Spleen (tissue), 11 donors: ENCODE results near the gene AMHR2. TPM values are rescaled to one million over a fixed set of nuclear protein-coding genes. Genes with fewer than 3 reads are reported as not detected.

Source experiments
- DNase-seq: peaks from one replicate; pipeline ENCODE4 v3.0.0-alpha.2; 2020
- H3K27ac ChIP-seq, 8 donors: fragments of 200-600 bp; sonication (generic) in 7 of 8; 1 replicate in 4 of 8; 2 replicates in 4 of 8; pipeline versions ENCODE4 v1.5.0 to v1.8.0; 2016 to 2021; ENCODE audit warnings: inconsistent platforms in 4 of 8, mild to moderate bottlenecking in 4 of 8, moderate library complexity in 1 of 8
- H3K27me3 ChIP-seq, 7 donors: fragments of 200-600 bp; sonication (generic) in 6 of 7; replicated peaks in 1 of 7; 1 replicate in 4 of 7; 2 replicates in 3 of 7; pipeline versions ENCODE4 v1.5.0 to v1.8.0; 2016 to 2021; ENCODE audit warnings: inconsistent platforms in 3 of 7, mild to moderate bottlenecking in 1 of 7
- H3K36me3 ChIP-seq, 6 donors: fragments of 200-600 bp; sonication (generic) in 5 of 6; 1 replicate in 4 of 6; 2 replicates in 2 of 6; pipeline versions ENCODE4 v1.5.0 to v1.8.0; 2016 to 2021; ENCODE audit warnings: inconsistent platforms in 2 of 6
- H3K4me1 ChIP-seq, 6 donors: fragments of 200-600 bp; sonication (generic) in 5 of 6; 1 replicate in 3 of 6; 2 replicates in 3 of 6; pipeline versions ENCODE4 v1.5.0 to v1.8.0; 2016 to 2021; ENCODE audit warnings: inconsistent platforms in 3 of 6
- H3K4me3 ChIP-seq, 8 donors: fragments of 200-600 bp; sonication (generic) in 7 of 8; 1 replicate in 4 of 8; 2 replicates in 4 of 8; pipeline versions ENCODE4 v1.5.0 to v1.8.0; 2016 to 2021; ENCODE audit warnings: inconsistent platforms in 4 of 8, mild to moderate bottlenecking in 4 of 8, moderate library complexity in 2 of 8
- H3K9me3 ChIP-seq, 8 donors: fragments of 200-600 bp; sonication (generic) in 7 of 8; 1 replicate in 4 of 8; 2 replicates in 4 of 8; pipeline versions ENCODE4 v1.5.0 to v1.8.0; 2016 to 2021; ENCODE audit warnings: inconsistent platforms in 4 of 8
- CTCF ChIP-seq, 11 experiments: fragments of 200-600 bp in 7 of 11; fragments of 450-650 bp in 4 of 11; sonication (generic) in 4 of 11; IDR thresholded peaks in 8 of 11; conservative IDR thresholded peaks in 3 of 11; 1 replicate in 7 of 11; 2 replicates in 4 of 11; pipeline versions ENCODE4 v1.4.0 to v1.8.0; 2016 to 2021; ENCODE audit warnings: antibody characterized with exemption in 11 of 11, inconsistent platforms in 4 of 11, mild to moderate bottlenecking in 1 of 11
- POLR2A ChIP-seq, 3 donors: fragments of 450-650 bp; IDR thresholded peaks; one replicate each; pipeline ENCODE4 v1.5.1; 2017; ENCODE audit warnings: antibody characterized with exemption in 3 of 3, mild to moderate bottlenecking in 1 of 3
- POLR2AphosphoS5 ChIP-seq, 3 donors: sonication (generic); formaldehyde crosslinking; IDR thresholded peaks; one replicate each; pipeline ENCODE4 v1.5.1; 2017; ENCODE audit warnings: antibody characterized with exemption in 3 of 3
- WGBS, 5 donors: extraction: QIAGEN DNeasy Blood & Tissue Kit in 3 of 5; methylation state at CpG; one replicate each; pipeline versions ENCODE4 v1.1.5 to v1.1.7; 2013 to 2018; 5-methylcytosine and 5-hydroxymethylcytosine counted together
- intact Hi-C: fragments of 100-400 bp; cut with DNase I; formaldehyde crosslinking; loops from one replicate; pipeline ENCODE4 v1.15.0; 2023; ENCODE audit warnings: low total_unique reads
- polyA plus RNA-seq, 3 donors: library from polyadenylated mRNA; stranded (reverse); fragments of 200-250 nt; gene quantifications; one replicate each; pipeline ENCODE4 v1.2.1, GENCODE V29; 2013
- total RNA-seq, 7 donors: library from RNA; depleted of rRNA in 3 of 7; stranded (reverse); fragments of >200 nt in 3 of 7; fragmentation: NEBNext Ultra II Directional in 4 of 7; extraction: Animal tissue kit (Norgen Biotek cat#: 25700) in 4 of 7; gene quantifications; one replicate each; pipeline versions ENCODE4 v1.1.0 to v1.2.1, GENCODE V29; 2016 to 2021
- donor health status: healthy with polysubstance abuse.
- donor health status: DM: no; HTN: no; CAD: no; lungs with moderate emphysema.
- donor health status: DM: no; HTN: no; CAD: no.
- donor health status: Bipolar disorder and iron deficiency.
- donor health status: healthy.
- donor health status: DM: no; HTN: no; CAD: no.
- donor health status: DM: yes; HTN: yes; CAD: no.

AMHR2 gene
- total and polyA plus RNA-seq, 10 donors, result 1.2 to 20.6 (median 7.9) TPM

GRCh38 chr12:53425515-53426150, 2.0 kb downstream of the AMHR2 start:
- DNase-seq, result peak; percentile 71
- peaks cover 0 to 34% (median 12%) of the 10 kb centered on the region in 6 donors for H3K4me1 ChIP-seq
- intact Hi-C loops, result no loop called here
- 59 to 86% (median 75%) methylated on average over 11 of the region's 11 CpGs for WGBS, 5 donors
- H3K27me3 ChIP-seq, result no peaks in the 10 kb centered on the region
- H3K4me3 ChIP-seq, result peak overlapping the region in 5 of 8 donors; percentile 8 to 46 (median 20)
- no peak for TF ChIP-seq POLR2A (IDR thresholded peaks at IDR 0.05)
- TF ChIP-seq POLR2AphosphoS5 (IDR thresholded peaks at IDR 0.05), result peak in 1 of 3 donors; percentile 14
- TF ChIP-seq CTCF (IDR thresholded peaks at IDR 0.05 in 8 of 11, conservative IDR thresholded peaks at IDR 0.05 in 3 of 11), result no peak
- H3K27ac ChIP-seq, result peak overlapping the region in 5 of 8 donors; percentile 45 to 71 (median 51)
- no peaks in the 10 kb centered on the region for H3K36me3 ChIP-seq
- no peaks in the 10 kb centered on the region for H3K9me3 ChIP-seq

GRCh38 chr12:53427905-53428594, 4.4 kb downstream of the AMHR2 start:
- no peaks in the 10 kb centered on the region for H3K9me3 ChIP-seq
- intact Hi-C loops, result no loop called here
- no peak for TF ChIP-seq POLR2AphosphoS5 (IDR thresholded peaks at IDR 0.05)
- TF ChIP-seq CTCF (IDR thresholded peaks at IDR 0.05 in 8 of 11, conservative IDR thresholded peaks at IDR 0.05 in 3 of 11), result no peak
- TF ChIP-seq POLR2A (IDR thresholded peaks at IDR 0.05), result no peak
- H3K4me1 ChIP-seq, result peaks cover 0 to 22% (median 2%) of the 10 kb centered on the region in 6 donors
- H3K4me3 ChIP-seq, result no peak overlapping the region
- DNase-seq, result peak; percentile 1
- H3K36me3 ChIP-seq, result no peaks in the 10 kb centered on the region
- WGBS, 5 donors, result 87 to 94% (median 89%) methylated on average over 7 of the region's 7 CpGs
- no peaks in the 10 kb centered on the region for H3K27me3 ChIP-seq
- peak overlapping the region in 1 of 8 donors; percentile 30 for H3K27ac ChIP-seq

GRCh38 chr12:53428741-53429140, 5.1 kb downstream of the AMHR2 start:
- intact Hi-C loops, result no loop called here
- DNase-seq, result peak; percentile 56
- WGBS, 5 donors, result 75 to 87% (median 83%) methylated on average over 7 of the region's 7 CpGs

More at GRCh38 chr12:53428741-53429140, 5.1 kb downstream of the AMHR2 start:
- Histone ChIP-seq H3K27ac (peak overlapping the region in 2 of 8 donors; percentile 26 to 30), H3K4me1 (peaks cover 0 to 22% (median 2%) of the 10 kb centered on the region in 6 donors), H3K9me3 (no peaks in the 10 kb centered on the region), H3K36me3 (no peaks in the 10 kb centered on the region), H3K4me3 (no peak overlapping the region), H3K27me3 (no peaks in the 10 kb centered on the region)
- TF ChIP-seq CTCF (IDR thresholded peaks at IDR 0.05 in 8 of 11, conservative IDR thresholded peaks at IDR 0.05 in 3 of 11) (no peak), POLR2A (IDR thresholded peaks at IDR 0.05) (no peak), POLR2AphosphoS5 (IDR thresholded peaks at IDR 0.05) (no peak)
